AG04450 (cell line): ENCODE measurements around the gene CIAO1. TPM values are rescaled to one million over a fixed set of nuclear protein-coding genes. Genes with fewer than 3 reads are reported as not detected.

Experiments
- CTCF ChIA-PET: fragments of 300-600, 350-600 bp; formaldehyde crosslinking; extraction: SDS; loops from one replicate; lab custom pipeline; 2022; ENCODE audit warnings: antibody characterized with exemption, inconsistent platforms; lab: Charles Lee
- POLR2A ChIA-PET: fragments of 350-600 bp; formaldehyde crosslinking; extraction: SDS; loops from one replicate; lab custom pipeline; 2021; ENCODE audit warnings: antibody characterized with exemption, inconsistent platforms; lab: Yijun Ruan, JAX
- DNase-seq: peaks from one replicate; pipeline ENCODE4 v3.0.0-alpha.2; 2011; ENCODE audit warnings: low read depth, low spot score
- H3K27ac ChIP-seq: one replicate; pipeline ENCODE4 v1.5.1; 2012; ENCODE audit warnings: low read depth, low read length, control low read depth
- H3K27me3 ChIP-seq: one replicate; pipeline ENCODE4 v1.6.0; 2012; ENCODE audit warnings: low read length; ENCODE audit not compliant: control insufficient read depth, insufficient read depth
- H3K4me3 ChIP-seq: 2 replicates; pipeline ENCODE4 v1.5.1; 2011; ENCODE audit warnings: mild to moderate bottlenecking, low read depth, low read length, control low read depth
- H3K9me3 ChIP-seq: 2 replicates; pipeline ENCODE4 v1.5.1; 2012; ENCODE audit warnings: low read length; ENCODE audit not compliant: control insufficient read depth, insufficient read depth
- CTCF ChIP-seq: IDR thresholded peaks from 2 replicates; pipeline ENCODE4 v1.5.1; 2011; ENCODE audit warnings: low read depth, low read length, control low read depth, inconsistent platforms
- polyA plus RNA-seq: library from polyadenylated mRNA; depleted of rRNA; stranded (reverse); fragments of >200 nt; gene quantifications from 2 replicates; pipeline ENCODE4 v1.2.3, GENCODE V29; 2011

Gene CIAO1
- polyA plus RNA-seq, 1 experiment, result 65.2 TPM

- ChIA-PET CTCF (no interaction called here), POLR2A (interaction anchor here (0.5 kb wide), 1 partner anchor 119 kb away, joined by 5 read pairs; no protein-coding TSS in a partner anchor)
- no peak overlapping the region for H3K4me3 ChIP-seq
- no peaks in the 10 kb centered on the region for H3K27me3 ChIP-seq
- TF ChIP-seq CTCF, result no peak
- H3K27ac ChIP-seq, result no peak overlapping the region
- no peaks in the 10 kb centered on the region for H3K9me3 ChIP-seq
- DNase-seq, result no peak
Measured at GRCh38 chr2:96231316-96231715, 34.7 kb upstream of the CIAO1 start.

- no peaks in the 10 kb centered on the region for H3K27me3 ChIP-seq
- H3K27ac ChIP-seq, result no peak overlapping the region
- CTCF ChIA-PET, result interaction anchor here (0.7 kb wide), 1 partner anchor 211 kb away, joined by 3 read pairs; no protein-coding TSS in a partner anchor
- DNase-seq, result no peak
- no peaks in the 10 kb centered on the region for H3K9me3 ChIP-seq
- POLR2A ChIA-PET, result no interaction called here
- no peak overlapping the region for H3K4me3 ChIP-seq
- no peak for TF ChIP-seq CTCF
Measured at GRCh38 chr2:96233436-96233835, 32.6 kb upstream of the CIAO1 start.

GRCh38 chr2:96233880-96234316 is 32.1 kb upstream of the CIAO1 start:
- Histone ChIP-seq H3K27me3 (no peaks in the 10 kb centered on the region), H3K9me3 (no peaks in the 10 kb centered on the region), H3K4me3 (no peak overlapping the region), H3K27ac (no peak overlapping the region)
- ChIA-PET CTCF (interaction anchor here (0.7 kb wide), 1 partner anchor 211 kb away, joined by 3 read pairs; no protein-coding TSS in a partner anchor), POLR2A (no interaction called here)
- DNase-seq, result no peak
- TF ChIP-seq CTCF, result no peak

- ChIA-PET CTCF (no interaction called here), POLR2A (no interaction called here)
- H3K27ac ChIP-seq, result no peak overlapping the region
- no peaks in the 10 kb centered on the region for H3K9me3 ChIP-seq
- DNase-seq, result no peak
- no peak for TF ChIP-seq CTCF
- H3K27me3 ChIP-seq, result no peaks in the 10 kb centered on the region
- H3K4me3 ChIP-seq, result no peak overlapping the region
Measured at GRCh38 chr2:96236882-96237281, 29.1 kb upstream of the CIAO1 start.

GRCh38 chr2:96238266-96238665 is 27.8 kb upstream of the CIAO1 start:
- Histone ChIP-seq H3K27ac (no peak overlapping the region), H3K9me3 (no peaks in the 10 kb centered on the region), H3K4me3 (no peak overlapping the region), H3K27me3 (no peaks in the 10 kb centered on the region)
- ChIA-PET CTCF (no interaction called here), POLR2A (no interaction called here)
- no peak for TF ChIP-seq CTCF
- no peak for DNase-seq
